HT-29 (cell line): Measurements from ENCODE around the gene ARNT2. TPM values are rescaled to one million over a fixed set of nuclear protein-coding genes. Genes with fewer than 3 reads are reported as not detected.

Source experiments
- DNase-seq: peaks from one replicate; pipeline ENCODE4 v3.0.0-alpha.2; 2015; ENCODE audit warnings: low spot score
- total RNA-seq: library from RNA; depleted of rRNA; stranded (reverse); fragments of >200 nt; shearing (Covaris generic); gene quantifications from 2 replicates; pipeline ENCODE4 v1.2.3, GENCODE V29; 2014

ARNT2 gene
- total RNA-seq, 1 experiment from 2014 or later: not detected

DNA sequence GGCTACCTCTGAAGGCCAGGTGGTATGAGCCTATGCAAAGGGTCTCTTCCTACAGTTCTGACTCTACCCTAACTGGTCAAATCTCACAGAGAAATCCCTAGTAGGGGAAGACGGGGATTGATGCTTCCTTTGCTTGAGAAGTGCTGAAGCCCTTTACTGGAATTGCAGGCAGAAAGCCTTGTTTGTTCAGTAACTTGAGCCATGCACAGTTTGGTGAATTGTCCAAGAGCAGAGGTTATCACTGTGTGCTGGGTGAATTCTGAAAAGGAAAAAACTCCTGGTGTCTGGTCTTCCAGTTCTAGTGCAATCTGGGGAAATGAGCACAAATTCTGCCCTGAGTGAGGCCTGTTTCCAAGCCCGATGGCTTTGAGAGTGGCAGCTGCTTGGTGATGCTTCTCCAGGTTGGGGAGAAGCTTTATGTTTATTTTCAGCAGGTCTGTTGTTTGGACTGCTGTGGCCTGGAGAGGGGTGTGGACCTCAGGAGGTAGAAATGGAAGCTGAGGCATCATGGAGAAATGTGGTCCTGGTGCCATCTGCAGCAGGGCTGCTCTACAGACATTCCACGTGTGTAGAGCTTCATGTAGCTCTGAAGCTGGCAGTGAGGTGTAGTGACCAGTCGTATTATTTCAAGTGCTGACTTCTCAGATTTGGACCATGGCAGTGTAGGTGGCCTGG is 60.9 kb downstream of the ARNT2 start:
- DNase-seq: no peak

DNA sequence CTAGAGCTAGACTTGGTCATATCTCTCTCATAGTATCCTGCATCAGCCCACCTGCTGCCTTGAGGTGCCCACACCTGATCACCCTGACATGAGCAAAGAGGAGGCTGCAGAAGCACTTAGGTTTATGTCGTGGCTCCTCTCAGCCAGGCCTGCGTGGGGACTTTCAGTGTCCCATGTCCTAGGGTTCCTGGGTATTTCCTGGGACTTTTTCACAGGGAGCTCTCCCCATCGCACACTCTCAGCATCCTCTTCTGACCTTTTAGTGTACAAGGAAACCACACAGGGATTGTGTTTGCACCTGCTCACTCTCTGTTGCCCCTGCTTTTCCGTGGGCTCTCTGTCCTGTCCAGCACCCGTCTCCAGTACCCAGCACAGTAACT is 61.4 kb downstream of the ARNT2 start:
- no peak for DNase-seq

DNA sequence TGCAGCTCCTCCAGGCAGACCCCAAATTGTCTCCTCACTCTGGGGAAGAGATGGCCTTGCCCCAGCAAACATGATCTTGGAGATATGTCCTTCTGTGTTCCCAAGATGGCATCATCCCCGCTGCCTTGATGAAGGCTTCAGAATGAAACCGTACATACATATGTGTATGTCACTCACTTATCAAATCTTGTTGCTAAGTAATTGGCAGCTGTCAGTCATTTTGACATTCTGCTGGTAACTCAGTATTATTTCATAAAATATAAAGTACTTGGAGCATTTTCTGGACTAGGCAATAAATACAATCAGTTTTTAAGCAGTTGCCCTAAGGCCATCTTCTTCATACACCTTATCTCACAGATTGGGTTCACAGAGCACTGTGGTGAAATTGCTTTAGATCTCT is 62.4 kb downstream of the ARNT2 start:
- DNase-seq: no peak

DNA sequence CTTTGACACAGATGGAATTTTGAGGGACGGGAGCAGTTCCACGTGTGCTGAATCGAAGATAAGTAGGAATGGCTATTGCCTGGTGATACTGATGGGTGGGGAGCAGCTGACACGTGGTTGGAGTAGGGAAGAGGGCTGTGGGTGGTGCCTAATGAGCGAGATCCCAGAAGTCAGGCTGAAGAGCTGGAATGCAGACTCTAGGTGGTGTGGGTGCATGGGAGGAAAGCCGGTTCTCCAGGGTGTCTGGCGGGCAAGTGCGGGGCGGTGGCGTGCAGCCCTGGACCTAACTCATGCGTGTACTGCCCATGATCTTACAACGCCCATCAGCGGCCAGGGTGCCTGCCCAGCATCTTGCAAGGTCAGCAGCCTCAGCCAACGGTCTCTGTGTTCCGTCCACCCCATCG is 63.1 kb downstream of the ARNT2 start:
- peak; percentile 57 for DNase-seq

DNA sequence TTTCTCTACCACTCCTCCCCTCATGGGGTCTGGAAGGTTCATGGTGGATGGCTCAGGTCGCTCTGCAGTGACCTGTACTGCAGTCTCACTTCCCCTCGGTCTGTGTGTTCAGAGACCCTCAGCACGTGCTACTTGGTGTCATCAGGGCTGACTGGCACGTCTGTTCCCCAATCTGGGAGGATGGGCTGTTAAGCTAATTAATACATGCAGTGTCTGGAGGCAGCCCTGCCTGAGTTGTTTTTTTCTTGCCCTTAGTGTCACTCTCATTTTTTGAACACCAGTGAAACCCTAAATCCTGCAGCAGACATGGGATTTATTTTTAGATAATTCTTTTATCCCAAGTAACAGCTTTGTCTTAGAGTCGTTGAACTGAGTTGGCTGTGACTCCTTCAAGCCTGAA is 64.6 kb downstream of the ARNT2 start:
- no peak for DNase-seq

DNA sequence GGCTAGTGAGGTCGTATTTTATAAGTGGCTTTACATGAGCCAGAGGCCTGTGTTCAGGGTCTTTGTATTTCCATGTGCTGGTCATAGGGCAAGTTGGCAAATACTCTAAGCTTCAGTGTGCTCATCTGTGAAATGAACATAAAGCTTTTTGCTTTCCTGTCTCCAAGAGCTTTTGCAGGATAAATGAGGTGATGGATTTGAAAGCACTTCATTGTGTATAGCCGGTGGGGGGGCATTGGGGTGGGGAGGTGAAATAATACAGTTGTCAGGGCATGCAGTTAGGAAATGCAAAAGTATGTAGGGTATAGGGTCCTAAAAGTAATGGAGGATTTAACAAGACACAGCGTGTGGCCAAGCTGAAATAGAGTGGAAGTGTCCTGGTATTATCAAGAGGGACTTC is 67.7 kb downstream of the ARNT2 start:
- no peak for DNase-seq

GRCh38 chr15:80473286-80474223 is 69.4 kb downstream of the ARNT2 start:
- no peak for DNase-seq

GRCh38 chr15:80474224-80475215 is 70.3 kb downstream of the ARNT2 start:
- DNase-seq: no peak

- peak; percentile 4 for DNase-seq
Measured at GRCh38 chr15:80475572-80475971, 71.4 kb downstream of the ARNT2 start.

GRCh38 chr15:80476036-80476435 is 71.9 kb downstream of the ARNT2 start:
- no peak for DNase-seq

DNA sequence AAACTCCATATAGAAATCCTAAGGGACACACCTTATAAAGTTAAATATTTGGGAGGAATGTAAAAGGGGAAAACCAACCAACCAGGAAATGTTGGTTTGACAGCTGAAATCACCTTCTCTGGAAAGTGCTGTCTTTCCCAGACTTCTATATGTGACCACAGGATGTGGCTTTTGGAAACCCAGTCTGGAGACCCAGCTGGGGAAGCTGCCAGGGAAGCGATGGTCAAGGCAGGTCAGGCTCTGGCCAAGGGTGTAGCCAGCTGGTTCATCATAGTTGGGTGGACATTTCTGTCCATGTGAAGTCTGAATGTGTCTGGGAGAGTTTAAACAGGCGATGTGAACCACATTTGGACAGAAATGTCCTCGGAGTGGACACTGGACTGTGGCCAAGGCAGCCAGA is 73.9 kb downstream of the ARNT2 start:
- no peak for DNase-seq

DNA sequence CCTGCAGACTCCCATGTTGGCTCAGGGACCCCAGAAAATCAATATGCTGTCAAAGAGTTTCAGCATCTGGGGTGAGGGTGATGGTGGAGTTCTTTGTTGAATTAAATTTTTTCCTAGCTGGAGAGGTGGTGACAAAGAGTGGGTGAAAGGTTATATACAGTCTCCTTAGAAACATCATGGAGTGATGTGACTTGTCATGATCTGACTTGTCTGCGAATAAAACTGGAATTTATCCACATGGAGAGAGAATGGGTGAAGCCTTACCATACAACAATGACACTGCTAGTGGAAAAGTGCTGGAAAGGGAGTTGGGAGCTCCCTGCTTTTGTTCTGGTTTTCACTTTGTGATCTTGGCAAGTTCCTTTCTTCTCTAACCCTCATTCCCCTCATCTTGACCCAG is 75.0 kb downstream of the ARNT2 start:
- DNase-seq: no peak

- no peak for DNase-seq
Measured at GRCh38 chr15:80480171-80480811, 76.1 kb downstream of the ARNT2 start.

- DNase-seq: no peak
Measured at GRCh38 chr15:80480909-80481308, 76.7 kb downstream of the ARNT2 start.

GRCh38 chr15:80482696-80483095 is 78.5 kb downstream of the ARNT2 start:
- DNase-seq: no peak

DNA sequence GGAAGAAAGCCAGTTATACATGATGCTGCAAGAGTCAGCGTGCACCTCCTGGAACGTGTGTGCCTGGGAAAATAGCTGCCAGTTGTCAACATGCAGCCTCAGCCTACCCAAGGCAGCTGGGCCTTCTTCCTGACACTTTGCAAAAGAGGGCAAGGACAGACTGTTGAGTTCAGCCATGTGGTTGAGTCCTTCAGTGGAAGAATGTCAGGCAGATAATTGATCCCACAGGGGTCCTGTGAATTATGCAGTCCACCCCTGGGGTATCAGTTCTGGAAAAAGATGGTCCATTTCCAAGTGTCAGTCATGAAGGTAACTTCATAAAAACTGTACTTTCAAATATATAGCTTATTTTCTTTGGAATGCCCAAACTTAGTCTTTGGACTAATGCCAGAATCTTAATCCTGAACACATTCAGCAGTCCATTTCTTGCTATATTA is 79.6 kb downstream of the ARNT2 start:
- no peak for DNase-seq

DNA sequence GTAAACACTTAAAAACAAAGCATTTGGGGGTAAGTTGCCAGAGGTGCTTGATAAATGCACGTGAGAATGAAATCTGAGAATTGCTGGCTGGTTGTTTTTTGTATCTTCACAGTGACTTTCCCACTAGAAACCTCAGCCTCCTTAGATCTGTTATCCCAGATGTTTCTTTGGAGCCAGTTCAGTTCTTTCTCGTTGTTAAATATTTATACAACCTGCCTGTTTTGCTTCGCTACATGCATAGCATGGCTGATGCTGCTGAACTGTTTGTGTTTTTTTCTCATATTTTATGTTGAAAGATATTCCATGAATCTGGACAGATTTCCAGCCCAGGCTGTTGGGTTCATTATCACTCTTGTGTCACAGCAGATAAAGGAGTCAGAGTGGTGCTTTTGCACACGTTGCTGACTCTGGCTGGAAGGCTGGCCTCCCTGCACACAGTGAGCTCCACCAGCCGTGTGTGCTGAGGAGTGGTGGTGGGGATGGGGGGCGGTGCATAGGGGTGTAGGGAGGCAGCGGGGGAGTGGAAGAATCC is 80.2 kb downstream of the ARNT2 start:
- DNase-seq: no peak

GRCh38 chr15:80485370-80486164 is 81.4 kb downstream of the ARNT2 start:
- no peak for DNase-seq

DNA sequence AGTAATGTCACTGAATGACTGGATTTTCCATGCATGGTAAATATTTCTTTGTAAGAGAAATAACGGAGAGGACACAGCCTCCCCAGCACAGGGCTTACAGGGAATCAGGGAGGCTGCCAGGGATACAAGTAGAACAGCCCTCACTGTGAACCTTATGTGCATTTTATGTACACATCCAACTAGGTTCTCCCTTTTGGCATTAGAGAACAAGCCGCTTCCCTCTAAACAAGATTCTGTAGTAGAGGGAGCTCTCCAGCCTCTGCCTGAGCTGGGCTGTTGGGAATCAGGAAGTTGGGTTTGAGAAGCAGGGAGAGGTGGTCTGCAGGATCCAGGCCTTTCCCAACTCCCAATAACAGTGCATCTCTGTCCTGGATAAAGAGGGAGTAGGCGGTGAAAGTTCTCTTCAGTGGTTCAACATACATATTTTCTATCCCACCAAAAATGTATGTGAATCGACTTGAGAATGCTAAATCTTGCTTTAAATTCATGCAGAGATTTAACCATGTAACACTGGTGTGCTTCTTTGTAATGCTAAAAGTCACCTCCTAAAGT is 83.7 kb downstream of the ARNT2 start:
- no peak for DNase-seq
